Ectodermal cell (in vitro differentiated cells): ENCODE data around the gene PPP4C.
A peak's percentile ranks its signal among the peaks of the same experiment; 100 is the strongest.
"Not testable (repeated sequence)": the region's sequence is repeated elsewhere in the genome, so short reads cannot be mapped to it uniquely, and the experiment has no call there.

ENCODE experiments used
- H3K27ac ChIP-seq: 2 replicates; pipeline ENCODE4 v1.7.0; 2013; ENCODE audit warnings: mild to moderate bottlenecking, low read depth, low read length; ENCODE audit not compliant: insufficient read depth, poor library complexity, severe bottlenecking
- H3K27me3 ChIP-seq: 2 replicates; pipeline ENCODE4 v1.7.0; 2013; ENCODE audit warnings: mild to moderate bottlenecking, low read length; ENCODE audit not compliant: insufficient read depth, control insufficient read depth, poor library complexity, severe bottlenecking
- H3K36me3 ChIP-seq: one replicate; pipeline ENCODE4 v1.7.0; 2013; ENCODE audit warnings: low read length; ENCODE audit not compliant: control insufficient read depth, insufficient read depth
- H3K4me1 ChIP-seq: one replicate; pipeline ENCODE4 v1.7.0; 2013; ENCODE audit warnings: low read length; ENCODE audit not compliant: control insufficient read depth, insufficient read depth
- H3K4me3 ChIP-seq: 2 replicates; pipeline ENCODE4 v1.7.0; 2013; ENCODE audit warnings: low read depth, low read length, control low read depth; ENCODE audit not compliant: insufficient read depth
- H3K9me3 ChIP-seq: 2 replicates; pipeline ENCODE4 v1.7.0; 2013; ENCODE audit warnings: mild to moderate bottlenecking, low read length, moderate library complexity; ENCODE audit not compliant: control insufficient read depth
- WGBS, 2 experiments: methylation state at CpG; one replicate each; pipeline ENCODE4 v1.1.7; 2013; ENCODE audit warnings: missing lambda C conversion rate in 2 of 2; 5-methylcytosine and 5-hydroxymethylcytosine counted together

PPP4C gene

GRCh38 chr16:30114833-30115232, 39.0 kb downstream of the PPP4C start:
- 91 to 95% methylated on average over 7 of the region's 7 CpGs for WGBS, 2 experiments
- H3K4me1 ChIP-seq, H3K27ac ChIP-seq, H3K9me3 ChIP-seq, H3K27me3 ChIP-seq, H3K4me3 ChIP-seq: not testable (repeated sequence)
- peaks cover 12% of the 10 kb centered on the region for H3K36me3 ChIP-seq

- no peak overlapping the region for H3K27ac ChIP-seq
- no peaks in the 10 kb centered on the region for H3K9me3 ChIP-seq
- no peaks in the 10 kb centered on the region for H3K4me1 ChIP-seq
- no peaks in the 10 kb centered on the region for H3K27me3 ChIP-seq
- 93 to 95% methylated on average over 7 of the region's 7 CpGs for WGBS, 2 experiments
- H3K36me3 ChIP-seq: peaks cover 12% of the 10 kb centered on the region
- H3K4me3 ChIP-seq: no peak overlapping the region
Observed at GRCh38 chr16:30115238-30115637, 39.4 kb downstream of the PPP4C start.

GRCh38 chr16:30116291-30117207, 40.8 kb downstream of the PPP4C start:
- Histone ChIP-seq H3K4me1 (no peaks in the 10 kb centered on the region), H3K27ac (no peak overlapping the region), H3K27me3 (no peaks in the 10 kb centered on the region), H3K36me3 (peaks cover 12% of the 10 kb centered on the region), H3K9me3 (no peaks in the 10 kb centered on the region), H3K4me3 (no peak overlapping the region)
- WGBS, 2 experiments: 94 to 97% methylated on average over 16 of the region's 16 CpGs

- H3K4me1 ChIP-seq: no peaks in the 10 kb centered on the region
- H3K36me3 ChIP-seq: peaks cover 12% of the 10 kb centered on the region
- no peaks in the 10 kb centered on the region for H3K9me3 ChIP-seq
- H3K4me3 ChIP-seq: no peak overlapping the region
- H3K27me3 ChIP-seq: no peaks in the 10 kb centered on the region
- no peak overlapping the region for H3K27ac ChIP-seq
- WGBS, 2 experiments: 94 to 95% methylated on average over 10 of the region's 10 CpGs
Observed at GRCh38 chr16:30117768-30118167, 42.0 kb downstream of the PPP4C start.

GRCh38 chr16:30119428-30119827, 43.6 kb downstream of the PPP4C start:
- H3K4me1 ChIP-seq: no peaks in the 10 kb centered on the region
- WGBS, 2 experiments: 93 to 98% methylated on average over 2 of the region's 2 CpGs

GRCh38 chr16:30120340-30121105, 44.7 kb downstream of the PPP4C start:
- 92 to 94% methylated on average over 3 of the region's 3 CpGs for WGBS, 2 experiments
- H3K36me3 ChIP-seq: peaks cover 12% of the 10 kb centered on the region

More at GRCh38 chr16:30119428-30119827, 43.6 kb downstream of the PPP4C start:
- no peak overlapping the region for H3K4me3 ChIP-seq
- no peaks in the 10 kb centered on the region for H3K9me3 ChIP-seq
- peaks cover 12% of the 10 kb centered on the region for H3K36me3 ChIP-seq
- no peak overlapping the region for H3K27ac ChIP-seq
- H3K27me3 ChIP-seq: no peaks in the 10 kb centered on the region

GRCh38 chr16:30121741-30122571, 46.2 kb downstream of the PPP4C start:
- no peaks in the 10 kb centered on the region for H3K9me3 ChIP-seq
- WGBS, 2 experiments: 81% methylated on average over 31 of the region's 31 CpGs
- H3K36me3 ChIP-seq: peaks cover 12% of the 10 kb centered on the region
- no peak overlapping the region for H3K27ac ChIP-seq
- H3K27me3 ChIP-seq: no peaks in the 10 kb centered on the region
- H3K4me1 ChIP-seq: no peaks in the 10 kb centered on the region
- H3K4me3 ChIP-seq: peak overlapping the region; percentile 55

More at GRCh38 chr16:30120340-30121105, 44.7 kb downstream of the PPP4C start:
- H3K4me1 ChIP-seq: no peaks in the 10 kb centered on the region
- no peaks in the 10 kb centered on the region for H3K27me3 ChIP-seq
- H3K4me3 ChIP-seq: no peak overlapping the region
- no peaks in the 10 kb centered on the region for H3K9me3 ChIP-seq
- no peak overlapping the region for H3K27ac ChIP-seq

GRCh38 chr16:30122604-30123160, 46.9 kb downstream of the PPP4C start:
- H3K27ac ChIP-seq: no peak overlapping the region
- WGBS, 2 experiments: 2% methylated on average over 34 to 42 of the region's 42 CpGs
- H3K9me3 ChIP-seq: no peaks in the 10 kb centered on the region
- no peaks in the 10 kb centered on the region for H3K4me1 ChIP-seq
- no peaks in the 10 kb centered on the region for H3K27me3 ChIP-seq
- peak overlapping the region; percentile 55 for H3K4me3 ChIP-seq
- peaks cover 5% of the 10 kb centered on the region for H3K36me3 ChIP-seq

GRCh38 chr16:30124985-30125379, 49.2 kb downstream of the PPP4C start:
- H3K4me1 ChIP-seq: no peaks in the 10 kb centered on the region
- H3K9me3 ChIP-seq: no peaks in the 10 kb centered on the region
- WGBS, 2 experiments: 92 to 94% methylated on average over 4 of the region's 4 CpGs
- no peak overlapping the region for H3K4me3 ChIP-seq
- no peak overlapping the region for H3K27ac ChIP-seq
- H3K36me3 ChIP-seq: no peaks in the 10 kb centered on the region
- H3K27me3 ChIP-seq: no peaks in the 10 kb centered on the region
